Stomach (tissue), 4 donors: ENCODE results near the gene SQSTM1.

Source experiments
- CTCF ChIP-seq, 7 experiments: fragments of 450-650 bp in 4 of 7; fragments of 200-600 bp in 3 of 7; sonication (generic) in 3 of 7; IDR thresholded peaks; one replicate each; pipeline ENCODE4 v1.5.1; 2016 to 2019; ENCODE audit warnings: antibody characterized with exemption in 7 of 7, control low read depth in 2 of 7, mild to moderate bottlenecking in 1 of 7
- EP300 ChIP-seq: sonication (generic); formaldehyde crosslinking; IDR thresholded peaks from one replicate; pipeline ENCODE4 v1.6.1; 2017; ENCODE audit warnings: antibody characterized with exemption
- POLR2A ChIP-seq, 4 donors: fragments of 450-650 bp; IDR thresholded peaks; one replicate each; pipeline ENCODE4 v1.6.1; 2016; ENCODE audit warnings: antibody characterized with exemption in 4 of 4, control low read depth in 2 of 4, mild to moderate bottlenecking in 1 of 4, moderate library complexity in 1 of 4

GRCh38 chr5:179825655-179826182 is 5.0 kb downstream of the SQSTM1 start:
- no peak for TF ChIP-seq POLR2A (IDR thresholded peaks at IDR 0.05)
- TF ChIP-seq EP300 = no peak
- no peak for TF ChIP-seq CTCF (IDR thresholded peaks at IDR 0.05)
